GM18526 (cell line): ENCODE data around the gene RIPK4.

Source experiments
- POLR2A ChIP-seq: IDR thresholded peaks from 3 replicates; pipeline ENCODE4 v1.6.1; 2011; ENCODE audit not compliant: insufficient read length; ENCODE audit errors: extremely low read depth

Gene RIPK4

DNA sequence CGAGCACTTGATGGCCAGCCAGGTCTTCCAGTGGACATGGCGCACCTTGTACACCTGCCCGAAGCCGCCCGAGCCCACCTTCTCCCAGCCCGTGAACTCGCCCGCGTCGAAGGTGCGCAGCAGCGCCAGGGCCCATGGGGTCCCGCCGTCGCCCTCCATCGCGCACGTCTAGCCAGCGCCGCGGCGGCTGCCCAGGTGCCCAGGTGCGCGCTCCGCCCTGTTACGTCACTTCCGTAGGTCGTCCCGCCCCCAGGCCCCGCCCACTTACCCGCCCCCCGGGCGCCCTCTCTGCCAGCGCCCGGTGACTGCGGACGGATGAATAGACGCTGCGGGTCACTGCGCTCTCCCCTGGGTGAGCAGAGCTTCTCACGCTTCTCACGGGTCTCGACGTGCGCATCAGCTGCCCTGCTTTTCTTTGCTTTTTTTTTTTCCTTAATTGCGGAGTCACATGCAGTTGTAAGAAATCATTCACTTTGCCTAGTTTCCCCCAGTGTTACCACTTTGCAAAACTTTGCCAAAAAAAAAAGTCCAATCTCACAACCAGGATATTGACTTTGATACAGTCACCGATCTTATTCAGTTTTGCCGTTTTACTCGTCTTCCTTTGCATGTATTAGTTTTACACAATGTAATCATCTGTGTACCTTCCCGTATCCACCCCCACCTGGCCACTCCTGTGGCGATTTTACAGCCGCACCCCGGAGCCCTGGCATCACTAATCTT is at the start of gene RIPK4:
TSS of gene RIPK4 (minus strand) at position 170 of the 723 bp plus-strand sequence. CDS start at position 159, 11 bp downstream.
- no peak for TF ChIP-seq POLR2A

DNA sequence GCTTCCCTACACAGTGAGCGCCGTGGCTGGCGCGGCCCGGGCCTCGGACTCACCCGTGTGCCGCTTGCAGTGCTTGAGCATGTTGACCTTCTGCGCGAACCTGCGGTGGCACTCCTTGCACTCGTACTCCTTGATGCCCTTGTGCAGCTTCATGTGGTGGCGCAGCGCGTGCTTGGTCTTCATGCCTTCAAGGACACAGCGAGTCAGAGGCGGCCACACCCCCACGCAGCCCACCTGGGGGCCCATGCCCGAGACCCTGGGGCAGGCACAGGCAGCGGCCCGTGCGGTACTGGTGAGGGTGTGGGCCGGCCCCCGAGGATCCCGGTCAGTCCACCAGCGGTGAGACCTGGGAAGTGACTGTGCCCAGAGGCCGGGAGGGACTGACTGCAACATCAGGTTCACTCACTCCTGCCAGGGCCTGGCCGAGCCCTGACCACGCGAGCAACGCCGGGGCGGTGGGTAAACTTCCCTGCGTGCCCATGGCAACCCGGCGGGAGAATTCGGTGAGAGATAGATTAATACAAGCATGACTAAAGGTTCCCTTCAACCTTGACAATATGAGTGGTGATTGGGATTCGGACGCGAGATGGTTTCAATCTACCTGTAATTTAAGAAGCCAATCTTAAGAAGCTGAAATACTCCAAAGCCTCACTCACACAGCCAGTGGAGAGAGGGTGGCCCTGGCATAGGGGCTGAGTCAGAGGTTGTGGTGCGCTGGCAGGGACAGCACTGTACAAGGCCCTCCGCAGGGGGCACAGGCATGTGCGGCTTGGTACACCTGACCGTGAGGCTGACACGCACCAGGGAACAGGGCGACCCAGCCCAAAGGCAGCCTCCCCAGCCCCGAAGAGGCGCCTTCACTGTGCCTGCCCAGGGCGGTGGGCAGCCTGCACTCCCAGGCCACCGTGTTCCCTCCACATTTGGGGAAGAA is 49.1 kb upstream of the RIPK4 start:
- no peak for TF ChIP-seq POLR2A

DNA sequence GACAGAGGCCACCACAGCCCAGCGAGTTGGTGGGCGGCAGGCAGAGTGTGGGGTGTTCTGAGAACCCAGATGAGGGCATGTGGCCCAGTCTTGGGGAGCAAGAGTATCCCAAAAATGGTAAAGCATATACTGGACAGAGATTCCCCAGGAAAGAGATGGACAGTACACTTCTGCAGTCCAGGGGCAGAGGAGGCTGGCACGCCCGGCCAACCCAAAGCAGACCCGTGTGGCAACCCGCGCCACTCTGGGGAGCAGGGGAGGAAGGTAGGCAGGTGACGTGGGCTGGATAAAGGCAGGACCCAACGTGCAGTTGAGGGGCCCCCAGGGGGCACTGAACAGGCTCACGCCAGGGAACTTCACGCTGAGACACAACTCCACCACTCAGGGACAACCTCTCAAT is 46.4 kb upstream of the RIPK4 start:
- TF ChIP-seq POLR2A, result no peak

DNA sequence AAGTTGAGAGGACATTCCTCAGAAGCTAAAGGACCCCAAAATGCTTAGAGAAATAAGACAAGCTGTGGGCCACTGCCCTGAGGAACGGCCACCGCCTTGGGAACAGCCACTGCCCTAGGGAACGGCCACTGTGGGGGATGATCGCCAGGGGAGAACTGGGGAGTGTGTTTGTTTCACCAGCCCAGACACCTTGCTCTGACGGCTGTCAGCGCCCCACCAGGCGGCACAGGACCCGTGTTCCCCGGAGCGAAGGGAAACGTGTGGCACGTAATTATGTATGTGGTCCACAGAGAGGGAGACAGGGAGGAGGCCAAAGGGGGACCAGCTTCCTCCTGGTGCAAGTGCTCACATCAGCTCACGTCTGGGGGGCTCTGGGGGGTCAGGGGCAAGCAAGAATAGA is 45.8 kb upstream of the RIPK4 start:
- TF ChIP-seq POLR2A, result no peak

DNA sequence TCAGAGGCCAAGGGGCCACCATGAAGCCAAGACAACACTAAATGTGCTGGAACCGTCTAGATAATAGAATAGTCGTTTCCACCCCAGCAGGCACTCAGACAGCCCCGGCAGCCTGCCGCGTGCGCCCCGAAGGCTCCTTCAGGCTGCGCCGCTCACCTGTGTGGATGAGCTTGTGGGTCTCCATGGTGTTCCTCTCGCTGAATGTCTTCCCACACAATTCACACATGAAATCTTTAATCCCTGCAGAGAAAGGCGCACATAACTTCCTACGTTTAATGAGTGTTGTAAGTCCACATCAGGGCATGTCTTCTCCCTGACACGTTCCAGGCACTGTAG is 43.7 kb upstream of the RIPK4 start:
- no peak for TF ChIP-seq POLR2A

DNA sequence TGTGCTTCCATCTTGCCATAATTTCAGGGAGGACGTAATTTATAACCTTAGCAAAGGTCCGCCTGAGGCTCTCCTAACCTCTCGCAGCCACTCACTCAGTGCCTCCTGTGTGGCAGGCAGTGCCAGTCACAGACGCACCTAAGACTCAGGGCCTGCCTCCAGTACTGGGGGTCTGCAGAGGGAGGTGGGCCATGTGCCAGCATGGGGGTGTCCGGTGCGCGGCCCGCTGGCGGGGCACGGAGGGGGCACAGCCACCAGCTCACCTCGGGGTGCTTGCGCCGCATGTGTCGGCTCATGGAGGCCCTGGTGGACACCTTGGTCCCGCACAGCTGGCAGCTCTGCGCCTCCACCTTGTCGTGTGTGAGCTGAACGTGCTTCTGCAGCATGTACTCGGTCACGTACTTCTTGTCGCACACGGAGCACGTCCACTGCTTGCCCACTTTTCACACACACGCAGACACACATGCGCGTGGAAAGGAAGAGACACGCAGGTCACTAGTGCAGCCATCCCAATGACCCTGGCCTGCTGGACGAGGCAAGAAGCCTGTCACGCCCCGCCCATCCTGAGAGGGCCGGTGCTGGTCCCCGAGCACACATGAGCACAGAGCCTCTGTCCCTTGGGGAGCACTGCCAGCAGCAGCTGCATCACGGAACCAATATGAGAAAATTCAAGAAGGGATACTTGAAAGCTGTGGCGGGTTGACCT is 43.2 kb upstream of the RIPK4 start:
- TF ChIP-seq POLR2A, result no peak

DNA sequence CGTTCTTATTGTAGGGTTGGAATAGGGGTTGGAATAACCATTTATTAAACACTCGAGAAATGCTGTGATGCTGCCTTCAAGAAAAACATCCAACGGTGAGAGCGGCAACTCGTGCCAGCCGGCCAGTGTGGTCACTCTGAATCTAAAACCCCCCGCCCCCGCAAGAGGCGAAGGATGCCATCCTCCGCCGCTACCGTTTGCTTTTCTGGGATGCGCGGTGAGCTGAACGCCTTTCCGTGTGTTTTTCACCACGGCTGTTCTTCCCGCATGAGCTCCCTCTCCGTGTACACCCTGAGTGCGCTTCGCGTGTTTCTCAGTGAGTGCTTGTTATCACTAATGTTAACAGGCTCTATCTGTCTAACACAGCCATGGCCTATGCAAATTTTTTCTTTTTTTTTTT is 42.0 kb upstream of the RIPK4 start:
- no peak for TF ChIP-seq POLR2A

DNA sequence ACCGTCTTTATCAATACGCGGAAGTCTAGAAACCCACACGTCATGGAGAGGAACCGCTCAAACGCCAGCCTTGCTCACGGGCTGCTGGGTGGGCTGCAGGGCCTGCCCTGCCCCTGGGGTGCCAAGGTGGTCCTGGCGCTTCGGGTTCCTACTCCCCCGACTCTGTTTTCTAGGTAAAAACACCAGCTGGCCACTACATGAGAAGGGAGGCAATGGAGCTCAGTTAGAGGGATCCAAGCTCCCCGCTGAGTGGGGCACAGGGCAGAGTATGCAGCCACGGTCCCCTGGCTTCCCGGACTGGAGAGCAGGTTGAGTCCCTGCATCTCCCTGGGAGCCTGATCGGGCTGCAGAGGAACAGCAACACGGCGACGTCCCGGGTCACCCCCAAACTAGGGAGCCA is 41.2 kb upstream of the RIPK4 start:
- no peak for TF ChIP-seq POLR2A

DNA sequence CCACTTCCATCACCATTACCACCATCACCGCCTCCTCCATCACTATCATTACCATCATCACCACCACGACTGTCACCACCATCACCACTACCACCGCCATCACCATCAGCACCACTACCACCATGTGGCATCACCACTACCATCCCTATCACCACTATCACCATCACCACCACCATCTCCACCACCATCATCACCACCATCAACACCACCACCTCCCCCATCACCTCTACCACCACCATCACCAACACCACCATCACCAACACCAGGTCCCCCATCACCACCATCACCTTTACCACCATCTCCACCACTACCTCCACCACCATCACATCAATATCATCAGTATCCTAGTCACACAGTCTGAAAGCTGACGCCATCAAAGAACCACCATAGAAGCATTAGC is 39.9 kb upstream of the RIPK4 start:
- no peak for TF ChIP-seq POLR2A

DNA sequence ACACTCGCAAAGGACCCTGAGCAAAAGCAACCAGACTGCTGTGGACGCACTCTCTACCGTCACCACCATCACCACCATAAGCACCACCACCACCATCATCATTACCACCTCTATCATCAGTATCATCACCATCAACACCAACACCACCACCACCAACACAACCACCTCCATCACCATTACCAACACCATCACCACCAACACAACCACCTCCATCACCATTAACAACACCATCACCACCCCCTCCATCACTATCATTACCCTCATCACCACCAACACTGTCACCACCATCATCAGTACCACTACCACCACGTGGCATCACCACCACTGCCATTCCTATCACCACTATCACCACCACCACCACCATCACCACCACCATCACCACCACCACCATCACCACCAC is 38.8 kb upstream of the RIPK4 start:
- TF ChIP-seq POLR2A, result no peak

DNA sequence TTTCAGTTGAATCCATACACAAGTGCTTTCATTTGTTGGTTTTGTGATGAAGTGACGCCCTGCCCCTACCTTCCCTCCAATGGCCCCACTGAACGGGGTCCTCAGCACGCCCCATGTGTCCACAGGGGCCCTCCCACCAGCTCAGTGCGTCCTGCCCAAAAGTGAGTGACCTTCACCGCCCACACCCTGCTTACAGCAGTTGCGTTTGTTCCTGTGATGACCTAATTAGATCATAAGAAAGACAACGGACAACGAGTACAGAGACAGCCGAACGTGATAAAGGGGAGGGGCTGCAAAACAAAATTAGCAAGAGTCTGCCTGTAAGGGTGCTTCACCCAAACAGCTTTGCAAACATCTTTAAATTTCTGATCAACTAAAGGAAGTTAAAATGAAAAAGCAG is 38.2 kb upstream of the RIPK4 start:
- TF ChIP-seq POLR2A, result no peak

DNA sequence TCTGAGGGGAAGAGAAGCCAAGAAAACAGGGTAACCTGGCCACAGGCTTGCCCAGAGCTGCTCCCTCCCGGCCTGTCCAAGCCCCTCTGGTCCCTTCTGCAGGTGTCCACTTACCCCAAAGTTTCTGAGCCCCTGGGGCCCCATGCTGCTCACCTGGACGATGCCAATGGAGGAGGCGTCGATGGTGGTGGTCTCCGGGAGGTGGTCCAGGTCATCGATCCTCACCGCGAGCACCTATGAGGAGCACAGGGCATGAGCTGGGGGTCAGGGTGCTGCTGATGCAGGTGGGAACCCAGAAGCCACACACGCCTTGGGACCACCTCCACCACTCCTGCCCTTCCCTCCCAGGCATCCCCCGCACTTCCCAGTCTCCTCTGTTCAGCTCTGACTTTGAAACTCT is 37.5 kb upstream of the RIPK4 start:
- TF ChIP-seq POLR2A, result no peak

DNA sequence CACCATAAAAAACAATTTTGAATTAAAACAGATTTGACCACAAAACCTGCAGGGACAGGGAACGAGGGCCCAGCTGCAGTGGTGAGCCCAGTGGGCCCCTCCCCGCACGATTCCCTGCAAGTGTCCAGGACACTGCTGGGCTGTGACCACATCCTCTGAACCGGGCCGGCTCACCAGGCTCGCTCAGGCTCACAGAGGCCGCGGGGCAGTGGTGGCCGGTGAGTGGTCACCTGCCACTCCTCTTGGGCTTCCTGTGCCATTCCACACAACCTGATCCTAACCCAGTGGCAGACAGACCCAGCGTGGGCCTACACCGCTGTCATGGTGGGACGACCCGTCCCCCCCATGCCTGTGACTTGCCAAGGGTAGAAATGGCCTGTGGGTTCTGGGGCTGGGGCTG is 36.5 kb upstream of the RIPK4 start:
- no peak for TF ChIP-seq POLR2A

DNA sequence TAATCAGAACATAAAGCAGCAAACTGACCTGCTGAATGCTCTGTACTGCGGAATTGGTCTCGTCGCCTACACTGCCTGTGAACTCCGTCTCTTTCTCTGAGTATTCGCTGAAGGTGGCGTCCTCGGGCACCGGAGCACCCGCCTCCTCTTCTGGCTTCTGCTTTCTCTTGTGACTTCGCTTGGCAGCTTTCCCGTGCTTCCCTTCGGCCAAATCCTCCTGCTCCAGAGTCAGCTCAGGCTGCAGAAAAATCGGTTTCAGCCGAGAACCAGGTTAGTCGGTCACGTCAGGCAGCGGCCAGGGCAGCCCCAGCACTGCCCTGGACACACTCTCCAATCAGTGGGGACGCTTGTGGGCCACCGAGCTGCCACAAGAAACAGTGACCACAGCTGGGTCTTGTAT is 35.8 kb upstream of the RIPK4 start:
- TF ChIP-seq POLR2A, result no peak

DNA sequence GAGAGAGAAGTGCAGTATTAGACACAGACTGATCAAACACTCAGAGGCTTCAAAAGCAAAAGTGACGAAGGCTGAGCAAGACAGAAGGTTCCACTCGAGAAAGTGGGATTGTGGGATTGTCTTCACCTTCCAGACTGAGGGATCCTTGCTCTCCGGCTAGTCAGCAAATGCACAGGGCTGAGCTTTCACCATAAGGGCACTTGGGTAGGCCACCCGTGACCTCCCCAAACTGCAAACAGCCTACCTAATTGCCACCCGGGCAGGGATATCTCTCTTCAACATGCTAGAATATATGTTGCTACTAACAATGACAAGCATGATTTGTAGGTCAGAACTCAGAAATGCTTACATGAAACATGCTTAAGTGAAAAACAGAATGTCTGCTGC is 35.3 kb upstream of the RIPK4 start:
- no peak for TF ChIP-seq POLR2A
